Measurements from ENCODE around the gene C4orf36. TPM values are rescaled to one million over a fixed set of nuclear protein-coding genes. Genes with fewer than 3 reads are reported as not detected.

The C4orf36 gene
- total and polyA plus RNA-seq, 2 of the 8 experiments (the other 6 are each of a cell fraction or from before 2014, with no cell fraction given) = 1.2 to 1.5 TPM

DNA sequence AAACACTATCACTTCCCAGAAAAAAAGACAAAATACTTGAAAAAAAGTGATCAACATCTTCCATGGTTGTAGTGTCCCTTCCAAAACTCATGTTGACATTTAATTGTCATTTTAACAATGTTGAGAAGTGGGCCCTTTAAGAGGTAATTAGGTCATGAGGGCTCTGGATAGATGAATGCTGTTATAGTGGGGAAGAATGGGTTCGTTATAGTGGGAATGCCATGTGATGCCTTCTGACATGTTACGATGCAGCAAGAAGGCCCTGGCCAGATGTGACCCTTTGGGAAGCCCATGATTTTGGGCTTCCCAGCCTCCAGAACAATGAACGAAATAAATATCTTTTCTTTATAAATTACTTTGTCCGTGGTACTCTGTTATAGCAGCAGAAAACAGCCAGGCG is 39.0 kb downstream of the C4orf36 start:
- no peak overlapping the region for H4K8ac ChIP-seq (ENCODE audit: extremely low read depth, insufficient read depth, low read length)
- POLR2A ChIA-PET (ENCODE audit: partially characterized antibody) = no interaction called here
- FAIRE-seq = no peak
- no peak overlapping the region for H2BK15ac ChIP-seq (ENCODE audit: low read length)
- H3K27ac ChIP-seq (ENCODE audit: low read depth, low read length) = no peak overlapping the region
- no peaks in the 10 kb centered on the region for H3K79me1 ChIP-seq (ENCODE audit: low read depth, low read length)
- H4K91ac ChIP-seq (replicated peaks; ENCODE audit: insufficient read length, low read length) = no peak overlapping the region
- no peaks in the 10 kb centered on the region for H3K79me2 ChIP-seq (ENCODE audit: control insufficient read depth in 1 of 2, insufficient read depth in 2 of 2, low read length in 2 of 2)
- no peak overlapping the region for H4K5ac ChIP-seq (ENCODE audit: insufficient read length, low read depth, low read length)
- no peak overlapping the region for H3K4me2 ChIP-seq (ENCODE audit: insufficient read depth in 1 of 2, low read depth in 2 of 2, low read length in 2 of 2)
- CTCF ChIA-PET (ENCODE audit: partially characterized antibody) = no interaction called here
- H2BK20ac ChIP-seq (ENCODE audit: low read length) = no peak overlapping the region
- H2AFZ ChIP-seq (ENCODE audit: low read length) = no peak overlapping the region
- H3K27me3 ChIP-seq (replicated peaks in 1 of 4; ENCODE audit: control insufficient read depth in 3 of 4, extremely low read depth in 1 of 4, insufficient read depth in 3 of 4, low read length in 3 of 4) = peaks cover 0 to 9% (median 4%) of the 10 kb centered on the region in 4 experiments; a peak in 5 of 7 replicates
- 86% methylated on average over 5 of the region's 5 CpGs; no CpG with 5 or more reads in 1 of the 2 experiments for WGBS, 2 experiments (ENCODE audit: extremely low coverage in 1 of 2, insufficient coverage in 1 of 2, insufficient read length in 1 of 2, insufficient replicate concordance in 2 of 2, low coverage in 1 of 2, low lambda C conversion rate in 2 of 2, missing lambda C conversion rate in 1 of 2)
- no peak for DNase-seq (ENCODE audit: low read depth in 1 of 2, low spot score in 2 of 2)
- H3K36me3 ChIP-seq (ENCODE audit: control insufficient read depth in 2 of 4, insufficient read depth in 4 of 4, low read length in 3 of 4) = no peaks in the 10 kb centered on the region
- H4K20me1 ChIP-seq (replicated peaks in 1 of 2; ENCODE audit: control insufficient read depth in 1 of 2, insufficient read depth in 2 of 2, low read length in 2 of 2) = no peaks in the 10 kb centered on the region
- no peak overlapping the region for H2BK120ac ChIP-seq (replicated peaks; ENCODE audit: low read depth, low read length)
- H3K23me2 ChIP-seq (ENCODE audit: low read depth, low read length) = 0 out of 2 replicates have a peak, but pooled peaks cover 1% of the 10 kb centered on the region
- H3K4me1 ChIP-seq (replicated peaks in 1 of 4; ENCODE audit: control insufficient read depth in 3 of 4, insufficient read depth in 4 of 4, low read length in 3 of 4) = peaks cover 0 to 3% (median under 1%) of the 10 kb centered on the region in 4 experiments; a peak in 2 of 7 replicates
- no peak overlapping the region for H2BK12ac ChIP-seq (ENCODE audit: low read depth, low read length)
- H3K9ac ChIP-seq (replicated peaks in 1 of 4; ENCODE audit: extremely low read depth in 1 of 4, low read depth in 3 of 4, low read length in 3 of 4) = no peak overlapping the region
- no peak overlapping the region for H3K23ac ChIP-seq (ENCODE audit: insufficient read length)
- H3K4me3 ChIP-seq (ENCODE audit: extremely low read depth in 1 of 4, insufficient read depth in 2 of 4, low read depth in 3 of 4, low read length in 4 of 4) = no peak overlapping the region
- H3K14ac ChIP-seq (ENCODE audit: insufficient read length) = no peak overlapping the region
- no peak overlapping the region for H3K4ac ChIP-seq (replicated peaks; ENCODE audit: insufficient read length, low read depth, low read length)
- H3K9me3 ChIP-seq (ENCODE audit: insufficient read depth in 2 of 2, low read depth in 1 of 2, low read length in 1 of 2) = no peaks in the 10 kb centered on the region
- no peak overlapping the region for H3K56ac ChIP-seq (replicated peaks; ENCODE audit: insufficient read length, low read depth, low read length)
- H2AK5ac ChIP-seq (ENCODE audit: low read depth, low read length) = no peak overlapping the region
- H2BK5ac ChIP-seq (ENCODE audit: low read depth, low read length) = no peak overlapping the region
- H3K18ac ChIP-seq (ENCODE audit: extremely low read depth, low read length) = no peak overlapping the region
- TF ChIP-seq, protein P1, sequence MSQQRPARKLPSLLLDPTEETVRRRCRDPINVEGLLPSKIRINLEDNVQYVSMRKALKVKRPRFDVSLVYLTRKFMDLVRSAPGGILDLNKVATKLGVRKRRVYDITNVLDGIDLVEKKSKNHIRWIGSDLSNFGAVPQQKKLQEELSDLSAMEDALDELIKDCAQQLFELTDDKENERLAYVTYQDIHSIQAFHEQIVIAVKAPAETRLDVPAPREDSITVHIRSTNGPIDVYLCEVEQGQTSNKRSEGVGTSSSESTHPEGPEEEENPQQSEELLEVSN (IDR thresholded peaks at IDR 0.05) = no peak
- TF ChIP-seq RXRA (IDR thresholded peaks at IDR 0.05; ENCODE audit: insufficient read depth, low read depth, low read length) (no peak), CHD1 (IDR thresholded peaks at IDR 0.05; ENCODE audit: low read depth, low read length) (no peak), SP2 (IDR thresholded peaks at IDR 0.05; ENCODE audit: low read length) (no peak), RAD21 (IDR thresholded peaks at IDR 0.05 in 1 of 2, conservative IDR thresholded peaks at IDR 0.05 in 1 of 2; ENCODE audit: low read depth in 2 of 2, low read length in 2 of 2) (no peak), CEBPB (IDR thresholded peaks at IDR 0.05; ENCODE audit: low read depth, low read length) (no peak), CBX8 (IDR thresholded peaks at IDR 0.05; ENCODE audit: borderline replicate concordance, low read depth, low read length) (no peak), SIX5 (IDR thresholded peaks at IDR 0.05; ENCODE audit: low read depth, low read length) (no peak), RFX5 (IDR thresholded peaks at IDR 0.05; ENCODE audit: borderline replicate concordance, low read depth, low read length) (no peak), TCF12 (IDR thresholded peaks at IDR 0.05; ENCODE audit: low read depth, low read length) (no peak), BCL11A (IDR thresholded peaks at IDR 0.05; ENCODE audit: low read depth in 2 of 2, low read length in 2 of 2) (no peak), POLR2AphosphoS5 (IDR thresholded peaks at IDR 0.05; ENCODE audit: low read depth, low read length) (no peak)
- TF ChIP-seq, protein P2, sequence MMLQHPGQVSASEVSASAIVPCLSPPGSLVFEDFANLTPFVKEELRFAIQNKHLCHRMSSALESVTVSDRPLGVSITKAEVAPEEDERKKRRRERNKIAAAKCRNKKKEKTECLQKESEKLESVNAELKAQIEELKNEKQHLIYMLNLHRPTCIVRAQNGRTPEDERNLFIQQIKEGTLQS (IDR thresholded peaks at IDR 0.05; ENCODE audit: insufficient read depth, low read depth, low read length) = no peak

All from H1 (cell line).